Heart left ventricle (tissue), 13 donors: ENCODE data around the gene VAT1L.

Experiments used
- POLR2A ChIP-seq, 2 donors: fragments of 450-650 bp; IDR thresholded peaks; one replicate each; pipeline ENCODE4 v1.6.1; 2017; ENCODE audit warnings: antibody characterized with exemption in 2 of 2, mild to moderate bottlenecking in 2 of 2, moderate library complexity in 2 of 2
- TF ChIP-seq, protein P1 (sequence below), 12 donors: fragments of 200-600 bp; sonication (generic) in 4 of 12; IDR thresholded peaks; one replicate each; pipeline versions ENCODE4 v1.5.0 to v1.8.0; 2018 to 2022; ENCODE audit warnings: antibody characterized with exemption in 12 of 12, mild to moderate bottlenecking in 5 of 12
- donor health status: ischemic (EF 13 %, LVEDD 7.1; RV severe dilation, severe dysfunction).
- donor health status: DM: no; HTN: yes; CAD: no.
- donor health status: DM: no; HTN: no; CAD: no.
- donor health status: ischemic (EF 25% LVEDD 6.9; RV normal size, moderate dysfunction).
- donor health status: ischemic (EF 25% LVEDD 5.7; RV mildly dilated, moderate dysfunction).
- donor health status: ischemic (EF 35%, LVEDD 5.7; RV mildly dilated, moderate dysfunction).
- donor health status: nonischemic (EF 11% LVEDD 7.7; RV severe dilation, severe dysfunction).
- donor health status: DM: yes; HTN: yes; CAD: no.
- donor health status: PGD.
- donor health status: ischemic (EF 29% LVEDD 5.4; RV normal size, mild dysfunction).
- donor health status: nonischemic (EF 23%, LVEDD 6.1; RV moderate dilation, normal function).

DNA sequence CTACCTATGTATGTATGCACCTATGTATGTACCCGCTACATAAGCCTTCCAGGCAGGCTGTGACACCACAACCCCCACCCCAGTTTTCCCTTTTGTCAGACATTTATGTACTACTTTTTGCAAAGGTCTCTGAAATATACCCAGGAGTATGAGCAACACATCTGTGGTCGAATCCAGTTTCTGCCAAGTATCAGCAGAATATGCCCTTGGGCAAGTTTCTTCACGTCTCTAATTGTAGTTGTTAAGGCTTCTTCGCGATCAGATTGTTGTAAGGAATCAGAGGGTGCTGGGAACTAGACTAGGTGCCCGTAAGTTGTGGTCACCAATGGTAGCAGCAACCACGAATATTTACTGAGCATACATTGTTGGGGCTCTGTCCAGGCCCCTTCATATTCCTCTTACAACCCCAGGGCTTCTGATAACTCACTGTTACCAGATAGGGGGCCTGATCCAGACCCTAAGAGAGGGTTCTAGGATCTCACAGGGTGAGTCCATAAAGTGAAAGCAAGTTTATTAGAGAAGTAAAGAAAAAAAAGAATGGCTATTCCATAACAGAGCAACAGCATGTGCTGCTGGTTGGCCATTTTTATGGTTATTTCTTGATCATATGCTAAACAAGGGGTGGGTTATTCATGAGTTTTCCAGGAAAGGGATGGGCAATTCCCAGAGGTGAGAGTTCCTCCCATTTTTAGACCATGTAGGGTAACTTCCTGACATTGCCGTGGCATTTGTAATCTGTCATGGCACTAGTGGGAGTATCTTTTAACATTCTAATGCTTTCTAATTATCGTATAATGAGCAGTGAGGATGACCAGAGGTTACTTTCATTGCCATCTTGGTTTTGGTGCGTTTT lies 49.4 kb upstream of the VAT1L start:
- TF ChIP-seq POLR2A (IDR thresholded peaks at IDR 0.05) = no peak
- TF ChIP-seq, protein P1, sequence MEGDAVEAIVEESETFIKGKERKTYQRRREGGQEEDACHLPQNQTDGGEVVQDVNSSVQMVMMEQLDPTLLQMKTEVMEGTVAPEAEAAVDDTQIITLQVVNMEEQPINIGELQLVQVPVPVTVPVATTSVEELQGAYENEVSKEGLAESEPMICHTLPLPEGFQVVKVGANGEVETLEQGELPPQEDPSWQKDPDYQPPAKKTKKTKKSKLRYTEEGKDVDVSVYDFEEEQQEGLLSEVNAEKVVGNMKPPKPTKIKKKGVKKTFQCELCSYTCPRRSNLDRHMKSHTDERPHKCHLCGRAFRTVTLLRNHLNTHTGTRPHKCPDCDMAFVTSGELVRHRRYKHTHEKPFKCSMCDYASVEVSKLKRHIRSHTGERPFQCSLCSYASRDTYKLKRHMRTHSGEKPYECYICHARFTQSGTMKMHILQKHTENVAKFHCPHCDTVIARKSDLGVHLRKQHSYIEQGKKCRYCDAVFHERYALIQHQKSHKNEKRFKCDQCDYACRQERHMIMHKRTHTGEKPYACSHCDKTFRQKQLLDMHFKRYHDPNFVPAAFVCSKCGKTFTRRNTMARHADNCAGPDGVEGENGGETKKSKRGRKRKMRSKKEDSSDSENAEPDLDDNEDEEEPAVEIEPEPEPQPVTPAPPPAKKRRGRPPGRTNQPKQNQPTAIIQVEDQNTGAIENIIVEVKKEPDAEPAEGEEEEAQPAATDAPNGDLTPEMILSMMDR (IDR thresholded peaks at IDR 0.05) = no peak
